ENCODE data around the gene EML6. TPM values are rescaled to one million over a fixed set of nuclear protein-coding genes. Genes with fewer than 3 reads are reported as not detected.

Gene EML6
- total RNA-seq, 1 experiment from 2014 or later = 0.77 TPM

DNA sequence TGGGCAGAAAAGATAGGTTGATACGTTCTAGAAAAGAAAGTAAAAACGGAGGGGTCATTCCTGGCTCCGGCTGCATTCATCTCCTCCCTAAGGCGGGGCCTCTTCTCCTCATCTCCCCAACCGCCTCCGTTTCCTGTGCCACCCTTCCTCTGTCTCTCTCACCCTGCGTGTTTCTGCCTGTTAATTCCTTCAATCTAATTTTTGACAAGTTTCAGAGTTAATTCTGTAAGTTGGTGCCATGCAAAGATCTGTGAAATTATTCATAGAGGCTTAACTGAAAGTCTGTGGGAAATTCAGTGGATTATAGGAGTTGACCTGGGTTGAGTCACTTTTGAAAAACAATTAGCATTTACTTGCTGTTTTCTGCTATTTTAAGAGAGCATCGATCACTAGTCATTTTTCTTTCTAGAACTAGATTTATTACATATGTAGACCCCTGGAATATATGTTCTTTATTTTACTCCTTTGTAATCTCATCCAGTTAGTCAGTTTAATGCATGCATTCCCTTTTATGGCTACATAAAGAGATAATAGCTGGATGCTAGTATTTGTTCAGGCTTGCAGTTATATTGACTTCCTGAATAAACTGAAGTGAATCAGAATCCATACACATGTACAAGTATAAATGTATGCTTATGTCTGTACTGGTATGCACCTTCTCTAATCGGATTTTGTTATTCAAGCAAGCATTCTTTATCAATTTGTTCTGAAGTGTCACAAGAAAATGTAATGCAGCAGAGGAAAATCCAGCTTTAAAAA lies 91.1 kb downstream of the EML6 start:
- Mint-ChIP-seq H3K27me3 (ENCODE audit: insufficient read depth, unreplicated experiment) (no peaks in the 10 kb centered on the region), H3K27ac (ENCODE audit: low read depth, unreplicated experiment) (peak overlapping the region; percentile 46), H3K36me3 (ENCODE audit: insufficient read depth, unreplicated experiment) (no peaks in the 10 kb centered on the region), H3K9me3 (ENCODE audit: unreplicated experiment) (peaks cover 8% of the 10 kb centered on the region), H3K4me1 (ENCODE audit: insufficient read depth, unreplicated experiment) (peaks cover 22% of the 10 kb centered on the region), H3K4me3 (ENCODE audit: unreplicated experiment) (peak overlapping the region; percentile 66)
- ChIA-PET CTCF (interaction anchor here (0.6 to 1.4 kb wide), 4 partner anchors 9 to 831 kb away, joined by 3 to 6 read pairs (median 4); no protein-coding TSS in a partner anchor), POLR2A (interaction anchor here (0.9 to 2.5 kb wide), 4 partner anchors 30 to 196 kb away, joined by 3 to 11 read pairs (median 3); partner anchors contain the start of gene EML6)
- peak; percentile 30 for DNase-seq (ENCODE audit: unreplicated experiment)
- intact Hi-C loops (cut with micrococcal nuclease) = no loop called here
- BruUV-seq (replicated peaks) = no TSS peak
- TF ChIP-seq, protein P1, sequence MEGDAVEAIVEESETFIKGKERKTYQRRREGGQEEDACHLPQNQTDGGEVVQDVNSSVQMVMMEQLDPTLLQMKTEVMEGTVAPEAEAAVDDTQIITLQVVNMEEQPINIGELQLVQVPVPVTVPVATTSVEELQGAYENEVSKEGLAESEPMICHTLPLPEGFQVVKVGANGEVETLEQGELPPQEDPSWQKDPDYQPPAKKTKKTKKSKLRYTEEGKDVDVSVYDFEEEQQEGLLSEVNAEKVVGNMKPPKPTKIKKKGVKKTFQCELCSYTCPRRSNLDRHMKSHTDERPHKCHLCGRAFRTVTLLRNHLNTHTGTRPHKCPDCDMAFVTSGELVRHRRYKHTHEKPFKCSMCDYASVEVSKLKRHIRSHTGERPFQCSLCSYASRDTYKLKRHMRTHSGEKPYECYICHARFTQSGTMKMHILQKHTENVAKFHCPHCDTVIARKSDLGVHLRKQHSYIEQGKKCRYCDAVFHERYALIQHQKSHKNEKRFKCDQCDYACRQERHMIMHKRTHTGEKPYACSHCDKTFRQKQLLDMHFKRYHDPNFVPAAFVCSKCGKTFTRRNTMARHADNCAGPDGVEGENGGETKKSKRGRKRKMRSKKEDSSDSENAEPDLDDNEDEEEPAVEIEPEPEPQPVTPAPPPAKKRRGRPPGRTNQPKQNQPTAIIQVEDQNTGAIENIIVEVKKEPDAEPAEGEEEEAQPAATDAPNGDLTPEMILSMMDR (IDR thresholded peaks at IDR 0.05; ENCODE audit: unreplicated experiment) = no peak

- Mint-ChIP-seq H3K27me3 (ENCODE audit: insufficient read depth, unreplicated experiment) (no peaks in the 10 kb centered on the region), H3K9me3 (ENCODE audit: unreplicated experiment) (peaks cover 8% of the 10 kb centered on the region), H3K36me3 (ENCODE audit: insufficient read depth, unreplicated experiment) (no peaks in the 10 kb centered on the region), H3K4me3 (ENCODE audit: unreplicated experiment) (no peak overlapping the region), H3K27ac (ENCODE audit: low read depth, unreplicated experiment) (peak overlapping the region; percentile 46), H3K4me1 (ENCODE audit: insufficient read depth, unreplicated experiment) (peaks cover 16% of the 10 kb centered on the region)
- no TSS peak for BruUV-seq (replicated peaks)
- TF ChIP-seq, protein P1 (IDR thresholded peaks at IDR 0.05; ENCODE audit: unreplicated experiment) = no peak
- POLR2A ChIA-PET = interaction anchor here (0.9 to 2.5 kb wide), 4 partner anchors 29 to 195 kb away, joined by 3 to 11 read pairs (median 3); partner anchors contain the start of gene EML6
- no peak for DNase-seq (ENCODE audit: unreplicated experiment)
- CTCF ChIA-PET = interaction anchor here (0.8 to 1.4 kb wide), 3 partner anchors 9 to 42 kb away, joined by 3 to 6 read pairs (median 4); no protein-coding TSS in a partner anchor
- intact Hi-C loops (cut with micrococcal nuclease) = no loop called here
Measured at GRCh38 chr2:54815148-54815539, 91.7 kb downstream of the EML6 start.

DNA sequence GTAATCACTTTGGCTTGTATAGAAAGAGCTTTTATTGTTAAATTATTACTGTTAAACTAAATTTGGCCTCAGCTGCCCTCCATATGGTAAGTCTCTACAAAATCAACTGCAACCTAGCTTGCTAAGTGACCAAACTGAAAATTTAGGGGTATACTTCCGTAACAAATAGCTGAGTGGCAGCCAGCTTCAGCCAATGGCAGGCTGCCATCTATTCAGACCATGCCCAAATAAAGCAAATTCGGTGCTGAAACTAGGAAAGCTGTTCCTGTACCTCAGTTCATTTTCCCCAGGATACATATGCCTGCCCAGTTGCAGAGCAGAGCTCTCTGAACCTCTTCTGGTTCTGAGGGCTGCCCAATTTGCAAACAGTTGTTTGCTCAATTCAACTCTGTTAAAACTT lies 94.8 kb downstream of the EML6 start:
- TF ChIP-seq, protein P1 (IDR thresholded peaks at IDR 0.05; ENCODE audit: unreplicated experiment) = no peak
- no TSS peak for BruUV-seq (replicated peaks)
- peaks cover 16% of the 10 kb centered on the region for H3K4me1 Mint-ChIP-seq (ENCODE audit: insufficient read depth, unreplicated experiment)
- CTCF ChIA-PET = interaction anchor here (2.8 kb wide), 1 partner anchor 21 kb away, joined by 12 read pairs; no protein-coding TSS in a partner anchor
- no peak for DNase-seq (ENCODE audit: unreplicated experiment)
- no peaks in the 10 kb centered on the region for H3K36me3 Mint-ChIP-seq (ENCODE audit: insufficient read depth, unreplicated experiment)
- no peaks in the 10 kb centered on the region for H3K9me3 Mint-ChIP-seq (ENCODE audit: unreplicated experiment)
- H3K4me3 Mint-ChIP-seq (ENCODE audit: unreplicated experiment) = no peak overlapping the region
- intact Hi-C loops (cut with micrococcal nuclease) = no loop called here
- no peak overlapping the region for H3K27ac Mint-ChIP-seq (ENCODE audit: low read depth, unreplicated experiment)
- POLR2A ChIA-PET = no interaction called here
- no peaks in the 10 kb centered on the region for H3K27me3 Mint-ChIP-seq (ENCODE audit: insufficient read depth, unreplicated experiment)

GRCh38 chr2:54820558-54820957 lies 97.1 kb downstream of the EML6 start:
- H3K4me3 Mint-ChIP-seq (ENCODE audit: unreplicated experiment) = no peak overlapping the region
- H3K9me3 Mint-ChIP-seq (ENCODE audit: unreplicated experiment) = no peaks in the 10 kb centered on the region
- POLR2A ChIA-PET = interaction anchor here (1.0 kb wide), 1 partner anchor 49 kb away, joined by 3 read pairs; no protein-coding TSS in a partner anchor
- intact Hi-C loops (cut with micrococcal nuclease) = no loop called here
- H3K27me3 Mint-ChIP-seq (ENCODE audit: insufficient read depth, unreplicated experiment) = no peaks in the 10 kb centered on the region
- CTCF ChIA-PET = interaction anchor here (0.6 to 2.0 kb wide), 2 partner anchors 18 to 70 kb away, joined by 4 to 6 read pairs; no protein-coding TSS in a partner anchor
- H3K27ac Mint-ChIP-seq (ENCODE audit: low read depth, unreplicated experiment) = no peak overlapping the region
- DNase-seq (ENCODE audit: unreplicated experiment) = no peak
- no peaks in the 10 kb centered on the region for H3K4me1 Mint-ChIP-seq (ENCODE audit: insufficient read depth, unreplicated experiment)
- TF ChIP-seq, protein P1 (IDR thresholded peaks at IDR 0.05; ENCODE audit: unreplicated experiment) = no peak
- no peaks in the 10 kb centered on the region for H3K36me3 Mint-ChIP-seq (ENCODE audit: insufficient read depth, unreplicated experiment)
- BruUV-seq (replicated peaks) = no TSS peak

Data from MCF 10A (cell line).